HepG2 (cell line): ENCODE results near the gene RRP12. TPM values are rescaled to one million over a fixed set of nuclear protein-coding genes. Genes with fewer than 3 reads are reported as not detected.

Experiments
- BORCS8-MEF2B ChIP-seq: sonication (generic); formaldehyde crosslinking; IDR thresholded peaks from 2 replicates; pipeline ENCODE4 v1.8.0; 2022; ENCODE audit warnings: mild to moderate bottlenecking, missing genetic modification reagents
- CENPT ChIP-seq: sonication (generic); formaldehyde crosslinking; IDR thresholded peaks from 2 replicates; pipeline ENCODE4 v1.8.0; 2022; ENCODE audit warnings: low read depth, mild to moderate bottlenecking, moderate library complexity, missing genetic modification reagents
- ELF3 ChIP-seq: IDR thresholded peaks from 2 replicates; pipeline ENCODE4 v1.6.1; 2016; ENCODE audit warnings: missing genetic modification reagents, missing compliant biosample characterization
- FOXA3 ChIP-seq: IDR thresholded peaks from 2 replicates; pipeline ENCODE4 v1.6.1; 2016; ENCODE audit warnings: missing genetic modification reagents, missing compliant biosample characterization
- MLLT10 ChIP-seq: sonication (generic); formaldehyde crosslinking; IDR thresholded peaks from 2 replicates; pipeline ENCODE4 v1.4.0; 2020; ENCODE audit warnings: missing genetic modification reagents
- NR3C1 ChIP-seq: sonication (generic); formaldehyde crosslinking; IDR thresholded peaks from 2 replicates; pipeline ENCODE4 v1.4.0; 2020; ENCODE audit warnings: missing genetic modification reagents
- TBX3 ChIP-seq: fragments of 450-650 bp; IDR thresholded peaks from 2 replicates; pipeline ENCODE4 v1.6.1; 2017; ENCODE audit warnings: antibody characterized with exemption, mild to moderate bottlenecking, inconsistent platforms, borderline replicate concordance
- ZFP1 ChIP-seq: IDR thresholded peaks from 2 replicates; pipeline ENCODE4 v1.6.1; 2016
- ZMYM2 ChIP-seq: sonication (generic); formaldehyde crosslinking; IDR thresholded peaks from 2 replicates; pipeline ENCODE4 v1.8.0; 2022; ENCODE audit warnings: mild to moderate bottlenecking, missing genetic modification reagents
- ZNF10 ChIP-seq: sonication (generic); formaldehyde crosslinking; IDR thresholded peaks from 2 replicates; pipeline ENCODE4 v1.4.0; 2020; ENCODE audit warnings: mild to moderate bottlenecking, low read depth, missing genetic modification reagents, borderline replicate concordance
- ZNF382 ChIP-seq: sonication (generic); formaldehyde crosslinking; IDR thresholded peaks from 2 replicates; pipeline ENCODE4 v1.5.0; 2020; ENCODE audit warnings: missing genetic modification reagents, mild to moderate bottlenecking, borderline replicate concordance
- ZNF766 ChIP-seq: sonication (generic); formaldehyde crosslinking; IDR thresholded peaks from 2 replicates; pipeline ENCODE4 v1.5.0; 2020; ENCODE audit warnings: missing genetic modification reagents, borderline replicate concordance
- ZNF83 ChIP-seq: sonication (generic); formaldehyde crosslinking; IDR thresholded peaks from 2 replicates; pipeline ENCODE4 v1.4.0; 2020; ENCODE audit warnings: missing genetic modification reagents, mild to moderate bottlenecking, borderline replicate concordance
- polyA plus RNA-seq, 8 experiments: library from polyadenylated mRNA; depleted of rRNA in 3 of 8; stranded (reverse) in 7 of 8; unstranded in 1 of 8; fragments of >200 nt; fragmentation: Illumina TruSeq in 4 of 8; extraction: Trizol in 4 of 8; gene quantifications; 2 replicates each; pipeline versions ENCODE4 v1.2.1 to v1.2.3, GENCODE V29; 2011 to 2016; ENCODE audit warnings: low read depth in 4 of 8, missing spikeins in 1 of 8, mixed read lengths in 1 of 8; ENCODE audit not compliant: insufficient read depth in 1 of 8
- total RNA-seq, 5 experiments: library from RNA; depleted of rRNA; stranded (reverse); fragments of >200 nt; fragmentation: Illumina TruSeq; extraction: Trizol; gene quantifications; 2 replicates each; pipeline ENCODE4 v1.2.3, GENCODE V29; 2016; ENCODE audit warnings: low read depth in 1 of 5
- TF ChIP-seq, protein P1 (sequence below): sonication (generic); formaldehyde crosslinking; IDR thresholded peaks from 2 replicates; pipeline ENCODE4 v1.5.0; 2020; ENCODE audit warnings: mild to moderate bottlenecking, missing genetic modification reagents, borderline replicate concordance

The RRP12 gene
- total and polyA plus RNA-seq, 2 of the 13 experiments (the other 11 are each of a cell fraction or from before 2014, with no cell fraction given), result 13.2 to 39.4 TPM

DNA sequence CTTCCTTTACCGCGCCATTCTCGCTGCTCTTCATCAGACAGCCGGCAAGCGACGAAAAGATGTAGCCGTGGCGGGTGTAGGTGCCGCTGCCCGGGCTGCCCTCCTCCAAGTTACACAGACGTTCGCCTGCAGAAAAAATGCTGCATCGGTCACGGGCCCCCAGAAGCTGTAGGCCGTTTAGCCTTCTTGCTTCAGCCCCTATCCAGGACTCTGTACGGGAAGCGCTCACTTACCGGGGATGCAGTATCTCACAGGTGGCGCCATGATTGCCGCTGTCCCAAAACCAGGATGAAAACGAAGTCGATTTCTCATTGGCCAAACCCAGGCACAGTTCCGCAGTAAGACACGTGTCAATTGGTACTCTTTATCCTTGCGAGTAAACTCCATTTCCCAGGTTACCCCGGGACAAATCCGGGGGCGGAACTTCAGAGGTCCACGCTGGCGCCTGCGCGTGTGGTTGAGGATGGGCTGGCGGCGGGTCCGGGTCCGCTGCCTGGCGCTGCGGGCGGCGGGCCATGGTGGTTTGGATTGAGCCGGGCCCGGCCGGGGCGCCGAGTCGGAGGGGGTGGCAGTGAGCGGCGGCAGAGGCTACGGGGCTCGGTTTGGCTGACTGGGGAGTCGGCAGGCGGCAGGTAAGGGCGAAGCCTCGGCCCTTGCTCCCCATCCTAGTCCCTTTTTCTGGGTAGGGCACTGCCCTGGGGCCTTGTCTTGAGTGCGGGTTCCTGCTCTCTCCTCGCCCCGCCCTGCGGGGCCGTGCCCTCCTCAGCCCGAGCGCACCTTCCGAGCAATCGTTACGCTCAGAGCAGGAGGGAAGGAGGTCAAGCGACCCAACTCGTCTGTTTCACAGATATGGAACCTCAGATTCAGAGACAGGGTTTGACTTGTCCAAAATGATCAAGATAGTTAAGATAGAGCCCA, 44.8 kb upstream of the RRP12 start, which contains the start of the genes EXOSC1 and ZDHHC16 (continued):
- TF ChIP-seq, protein P1, sequence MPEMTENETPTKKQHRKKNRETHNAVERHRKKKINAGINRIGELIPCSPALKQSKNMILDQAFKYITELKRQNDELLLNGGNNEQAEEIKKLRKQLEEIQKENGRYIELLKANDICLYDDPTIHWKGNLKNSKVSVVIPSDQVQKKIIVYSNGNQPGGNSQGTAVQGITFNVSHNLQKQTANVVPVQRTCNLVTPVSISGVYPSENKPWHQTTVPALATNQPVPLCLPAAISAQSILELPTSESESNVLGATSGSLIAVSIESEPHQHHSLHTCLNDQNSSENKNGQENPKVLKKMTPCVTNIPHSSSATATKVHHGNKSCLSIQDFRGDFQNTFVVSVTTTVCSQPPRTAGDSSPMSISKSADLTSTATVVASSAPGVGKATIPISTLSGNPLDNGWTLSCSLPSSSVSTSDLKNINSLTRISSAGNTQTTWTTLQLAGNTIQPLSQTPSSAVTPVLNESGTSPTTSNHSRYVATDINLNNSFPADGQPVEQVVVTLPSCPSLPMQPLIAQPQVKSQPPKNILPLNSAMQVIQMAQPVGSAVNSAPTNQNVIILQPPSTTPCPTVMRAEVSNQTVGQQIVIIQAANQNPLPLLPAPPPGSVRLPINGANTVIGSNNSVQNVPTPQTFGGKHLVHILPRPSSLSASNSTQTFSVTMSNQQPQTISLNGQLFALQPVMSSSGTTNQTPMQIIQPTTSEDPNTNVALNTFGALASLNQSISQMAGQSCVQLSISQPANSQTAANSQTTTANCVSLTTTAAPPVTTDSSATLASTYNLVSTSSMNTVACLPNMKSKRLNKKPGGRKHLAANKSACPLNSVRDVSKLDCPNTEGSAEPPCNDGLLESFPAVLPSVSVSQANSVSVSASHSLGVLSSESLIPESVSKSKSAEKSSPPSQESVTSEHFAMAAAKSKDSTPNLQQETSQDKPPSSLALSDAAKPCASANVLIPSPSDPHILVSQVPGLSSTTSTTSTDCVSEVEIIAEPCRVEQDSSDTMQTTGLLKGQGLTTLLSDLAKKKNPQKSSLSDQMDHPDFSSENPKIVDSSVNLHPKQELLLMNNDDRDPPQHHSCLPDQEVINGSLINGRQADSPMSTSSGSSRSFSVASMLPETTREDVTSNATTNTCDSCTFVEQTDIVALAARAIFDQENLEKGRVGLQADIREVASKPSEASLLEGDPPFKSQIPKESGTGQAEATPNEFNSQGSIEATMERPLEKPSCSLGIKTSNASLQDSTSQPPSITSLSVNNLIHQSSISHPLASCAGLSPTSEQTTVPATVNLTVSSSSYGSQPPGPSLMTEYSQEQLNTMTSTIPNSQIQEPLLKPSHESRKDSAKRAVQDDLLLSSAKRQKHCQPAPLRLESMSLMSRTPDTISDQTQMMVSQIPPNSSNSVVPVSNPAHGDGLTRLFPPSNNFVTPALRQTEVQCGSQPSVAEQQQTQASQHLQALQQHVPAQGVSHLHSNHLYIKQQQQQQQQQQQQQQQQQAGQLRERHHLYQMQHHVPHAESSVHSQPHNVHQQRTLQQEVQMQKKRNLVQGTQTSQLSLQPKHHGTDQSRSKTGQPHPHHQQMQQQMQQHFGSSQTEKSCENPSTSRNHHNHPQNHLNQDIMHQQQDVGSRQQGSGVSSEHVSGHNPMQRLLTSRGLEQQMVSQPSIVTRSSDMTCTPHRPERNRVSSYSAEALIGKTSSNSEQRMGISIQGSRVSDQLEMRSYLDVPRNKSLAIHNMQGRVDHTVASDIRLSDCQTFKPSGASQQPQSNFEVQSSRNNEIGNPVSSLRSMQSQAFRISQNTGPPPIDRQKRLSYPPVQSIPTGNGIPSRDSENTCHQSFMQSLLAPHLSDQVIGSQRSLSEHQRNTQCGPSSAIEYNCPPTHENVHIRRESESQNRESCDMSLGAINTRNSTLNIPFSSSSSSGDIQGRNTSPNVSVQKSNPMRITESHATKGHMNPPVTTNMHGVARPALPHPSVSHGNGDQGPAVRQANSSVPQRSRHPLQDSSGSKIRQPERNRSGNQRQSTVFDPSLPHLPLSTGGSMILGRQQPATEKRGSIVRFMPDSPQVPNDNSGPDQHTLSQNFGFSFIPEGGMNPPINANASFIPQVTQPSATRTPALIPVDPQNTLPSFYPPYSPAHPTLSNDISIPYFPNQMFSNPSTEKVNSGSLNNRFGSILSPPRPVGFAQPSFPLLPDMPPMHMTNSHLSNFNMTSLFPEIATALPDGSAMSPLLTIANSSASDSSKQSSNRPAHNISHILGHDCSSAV (CRISPR knock-in tag), result no peak
- TF ChIP-seq ZFP1 (CRISPR knock-in tag), result peak; percentile 85
- TF ChIP-seq MLLT10 (CRISPR knock-in tag), result no peak
- TF ChIP-seq NR3C1 (CRISPR knock-in tag), result no peak
- TF ChIP-seq ZNF766, result 0 out of 2 replicates have a peak, but pooled peaks have one; percentile 47
- peak; percentile 39; the same call in 1 of the 2 replicates for TF ChIP-seq TBX3
- TF ChIP-seq FOXA3 (CRISPR knock-in tag), result peak; percentile 58; the same call in 1 of the 2 replicates
- peak; percentile 77 for TF ChIP-seq ELF3 (CRISPR knock-in tag)
- no peak for TF ChIP-seq ZNF382 (CRISPR knock-in tag)
- TF ChIP-seq ZNF83, result no peak
- no peak for TF ChIP-seq ZMYM2 (CRISPR knock-in tag)
- no peak for TF ChIP-seq CENPT (CRISPR knock-in tag)
- no peak for TF ChIP-seq ZNF10 (CRISPR knock-in tag)
- peak; percentile 62 for TF ChIP-seq BORCS8-MEF2B (CRISPR knock-in tag)
